NCI-H1436 (cell line): Measurements from ENCODE around the gene ZNF416.
A peak's percentile ranks its signal among the peaks of the same experiment; 100 is the strongest.

Experiments
- DNase-seq: peaks from one replicate; lab custom pipeline; 2025; lab: John Stamatoyannopoulos, UW

The ZNF416 gene

DNA sequence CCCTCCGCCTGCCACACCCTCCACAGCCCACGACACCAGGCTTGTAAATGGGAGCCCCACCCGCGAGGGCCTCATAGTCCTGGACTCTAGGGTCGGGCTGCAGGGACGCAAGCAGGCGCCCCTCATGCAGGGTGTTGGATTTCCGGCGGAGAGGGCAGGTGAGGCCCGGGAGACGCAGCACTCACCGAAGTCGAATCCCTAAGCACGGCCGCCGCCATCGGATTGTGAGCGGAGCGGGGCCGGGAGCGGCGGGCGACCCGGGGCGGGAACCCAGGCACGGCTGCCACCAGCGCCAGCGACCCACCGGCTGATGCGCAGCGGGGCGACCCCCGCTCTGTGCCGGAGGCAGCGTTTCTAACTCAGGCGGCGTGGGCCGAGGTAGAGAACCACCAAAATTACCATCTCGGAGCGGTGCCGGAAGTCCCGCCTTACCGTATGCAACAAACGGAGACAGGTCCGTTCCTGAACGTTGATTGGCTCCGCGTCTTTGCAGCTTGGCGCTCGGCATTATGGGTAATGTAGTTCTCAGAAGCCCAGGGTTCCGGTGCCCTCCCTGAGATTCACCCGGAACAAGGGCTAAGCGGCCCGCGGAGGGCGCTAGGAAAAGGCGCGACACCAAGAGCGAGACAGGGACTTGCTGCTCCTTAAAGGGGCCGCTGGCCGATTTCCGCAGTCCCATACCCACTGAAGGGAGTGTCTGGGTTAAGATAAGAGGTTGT, at the start of gene ZNF416:
Gene ZNF416, minus strand, starts transcription at position 425 of the 719 bp plus-strand sequence. Its CDS starts 207 bp downstream, at position 218.
- DNase-seq = peak; percentile 99

DNA sequence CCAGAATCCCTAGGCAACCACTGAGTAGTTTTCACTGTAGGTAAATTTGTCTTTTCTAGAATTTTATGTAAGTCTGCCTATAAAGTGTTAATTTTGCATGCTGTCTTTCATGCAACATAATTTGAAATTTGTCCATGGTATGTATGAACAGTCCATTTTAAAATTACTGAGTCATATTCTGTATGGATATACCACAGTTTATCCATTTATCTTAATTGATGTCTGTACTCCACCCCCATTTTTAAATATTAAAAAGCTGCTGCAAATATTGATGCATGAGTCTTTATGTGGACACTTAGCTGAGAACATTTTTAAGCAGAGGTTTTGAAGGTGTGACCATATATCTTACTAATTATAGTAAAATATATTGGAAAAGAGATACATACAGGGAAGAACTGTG, 44.4 kb upstream of the ZNF416 start:
- DNase-seq = no peak

DNA sequence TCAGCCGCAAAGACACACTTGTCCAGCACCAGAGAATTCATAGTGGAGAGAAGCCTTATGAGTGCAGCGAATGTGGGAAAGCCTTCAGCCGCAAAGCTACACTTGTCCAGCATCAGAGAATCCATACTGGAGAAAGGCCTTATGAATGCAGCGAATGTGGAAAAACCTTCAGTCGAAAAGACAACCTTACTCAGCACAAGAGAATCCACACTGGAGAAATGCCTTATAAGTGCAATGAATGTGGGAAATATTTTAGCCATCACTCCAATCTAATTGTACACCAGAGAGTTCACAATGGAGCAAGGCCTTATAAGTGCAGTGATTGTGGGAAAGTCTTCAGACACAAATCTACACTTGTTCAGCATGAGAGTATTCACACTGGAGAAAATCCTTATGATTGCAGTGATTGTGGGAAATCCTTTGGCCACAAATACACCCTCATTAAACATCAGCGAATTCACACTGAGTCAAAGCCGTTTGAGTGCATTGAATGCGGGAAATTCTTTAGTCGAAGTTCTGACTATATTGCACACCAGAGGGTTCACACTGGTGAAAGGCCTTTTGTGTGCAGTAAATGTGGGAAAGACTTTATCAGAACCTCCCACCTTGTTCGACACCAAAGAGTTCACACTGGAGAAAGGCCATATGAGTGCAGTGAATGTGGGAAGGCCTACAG, 42.1 kb upstream of the ZNF416 start:
- no peak for DNase-seq

DNA sequence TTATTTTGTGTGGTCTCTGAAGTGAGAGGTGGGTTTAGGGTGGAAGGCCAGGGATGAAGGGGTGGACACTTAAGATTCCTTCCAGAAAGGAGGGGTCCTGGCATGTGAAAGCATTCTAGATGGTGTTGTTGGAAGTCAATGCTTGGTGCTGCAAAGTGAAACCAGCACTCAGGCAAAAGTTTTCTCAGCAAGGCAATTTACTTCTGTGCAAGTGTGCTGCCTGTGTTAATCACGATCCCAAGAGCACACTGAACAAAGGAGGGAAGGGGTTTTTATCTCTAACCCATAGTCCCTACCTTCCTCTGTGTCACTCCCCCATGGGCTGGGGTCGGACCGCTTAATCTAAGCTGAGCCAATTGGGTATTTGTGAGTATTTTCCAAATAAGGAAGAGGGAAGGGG, 36.6 kb upstream of the ZNF416 start:
- no peak for DNase-seq

DNA sequence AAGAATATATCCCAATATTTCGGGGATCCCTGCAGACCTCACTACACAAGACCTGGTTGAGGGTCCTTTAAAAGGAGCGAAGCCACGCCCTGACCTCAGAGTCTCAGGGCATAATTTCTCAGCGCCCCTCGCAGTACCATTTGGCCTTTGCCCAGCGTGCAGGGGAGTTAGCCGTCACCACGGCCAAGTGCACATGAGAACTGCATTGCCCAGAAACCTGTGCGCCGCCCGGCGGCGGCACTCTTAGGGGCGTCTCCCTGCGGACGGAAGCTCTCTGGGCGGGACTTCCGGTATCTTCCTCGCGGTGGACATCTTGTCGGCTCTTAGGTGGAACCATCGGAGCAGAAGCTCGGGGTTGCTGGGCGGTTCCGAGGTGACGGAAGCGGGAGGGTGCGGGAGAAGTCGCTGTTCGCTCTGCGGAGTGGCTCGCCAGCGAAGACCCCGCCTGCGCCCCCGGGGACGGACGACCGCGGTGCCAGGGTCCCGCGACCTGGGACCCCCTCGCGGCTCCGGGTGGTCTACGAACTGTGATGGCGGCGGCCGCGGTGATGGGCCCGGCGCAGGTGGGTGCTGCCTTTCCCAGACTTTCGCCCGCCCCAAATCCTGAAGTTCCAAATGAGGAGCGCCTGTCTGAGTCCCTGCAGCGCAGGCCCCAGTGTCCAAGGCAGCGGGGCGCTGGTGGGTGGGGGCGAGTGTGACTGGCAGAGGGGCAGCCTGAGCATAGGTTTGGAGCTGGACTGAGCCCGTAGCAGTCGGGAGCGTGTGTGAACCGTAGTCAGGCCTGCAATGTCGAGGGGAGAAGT, 35.4 kb upstream of the ZNF416 start, which contains the start of gene ZNF134:
Gene ZNF134, plus strand, starts transcription at position 302 of the 803 bp plus-strand sequence. CDS start 5,227 bp downstream, outside the sequence.
- peak; percentile 95 for DNase-seq

DNA sequence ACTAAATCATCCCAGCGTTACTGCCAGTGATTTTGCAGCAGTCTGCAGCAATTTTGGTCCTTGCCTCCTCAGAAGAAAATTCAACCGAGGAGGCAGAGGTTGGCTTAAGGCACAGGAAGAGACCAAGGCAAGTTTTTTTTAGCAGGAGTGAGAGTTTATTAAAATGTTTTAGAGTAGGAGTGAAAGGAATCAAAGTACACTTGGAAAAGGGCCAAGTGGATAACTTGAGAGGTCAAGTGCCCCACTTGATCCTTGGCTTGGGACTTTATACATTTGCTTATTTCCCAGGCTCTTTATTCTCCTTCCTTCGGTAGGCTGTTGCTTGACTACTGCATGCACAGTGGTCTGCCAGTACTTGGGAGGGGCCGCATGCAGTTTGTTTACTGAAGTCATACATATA, 32.4 kb upstream of the ZNF416 start:
- DNase-seq = no peak

DNA sequence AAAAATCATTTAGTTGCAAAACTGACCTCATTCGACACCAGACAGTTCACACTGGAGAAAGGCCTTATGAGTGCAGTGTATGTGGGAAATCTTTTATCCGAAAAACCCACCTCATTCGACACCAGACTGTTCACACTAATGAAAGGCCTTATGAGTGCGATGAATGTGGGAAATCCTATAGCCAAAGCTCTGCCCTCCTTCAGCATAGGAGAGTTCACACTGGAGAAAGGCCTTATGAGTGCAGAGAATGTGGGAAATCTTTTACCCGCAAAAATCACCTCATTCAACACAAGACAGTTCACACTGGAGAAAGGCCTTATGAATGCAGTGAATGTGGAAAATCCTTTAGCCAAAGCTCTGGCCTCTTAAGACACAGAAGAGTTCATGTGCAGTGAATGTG, 28.2 kb upstream of the ZNF416 start:
- no peak for DNase-seq

DNA sequence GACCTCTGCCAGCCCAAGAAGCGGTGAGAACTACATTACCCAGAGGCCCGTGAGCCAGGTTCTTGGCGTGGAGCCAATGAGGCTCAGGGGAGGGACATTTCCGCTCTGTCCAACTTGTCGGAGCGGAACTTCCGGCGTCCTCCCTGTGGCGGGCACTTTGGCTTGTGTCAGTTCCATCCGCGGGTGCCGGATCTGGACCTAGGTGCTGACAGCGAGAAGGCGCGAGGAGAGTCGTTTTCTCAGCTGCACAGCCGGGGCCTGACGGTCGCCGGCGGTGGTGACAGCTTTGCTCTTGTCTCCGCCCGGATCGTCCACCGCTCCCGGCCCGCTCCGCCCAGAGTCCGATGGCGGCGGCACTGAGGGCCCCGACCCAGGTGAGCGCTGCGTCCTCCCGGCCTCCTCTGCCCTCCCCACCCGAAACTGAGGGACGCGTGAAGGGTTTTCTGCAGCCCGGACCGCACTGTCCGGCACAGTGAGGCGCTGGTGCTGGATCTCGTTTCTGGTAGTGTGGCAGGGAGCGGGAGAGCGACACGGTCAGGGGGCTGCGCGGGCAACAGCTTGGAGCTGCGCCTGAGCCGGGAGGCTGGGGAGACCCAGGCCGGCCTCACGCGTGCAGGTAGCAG, 21.2 kb upstream of the ZNF416 start, which contains the start of gene ZNF530:
Gene ZNF530, plus strand, starts transcription at position 125 of the 623 bp plus-strand sequence. CDS start 4,461 bp downstream, outside the sequence.
- peak; percentile 95 for DNase-seq

DNA sequence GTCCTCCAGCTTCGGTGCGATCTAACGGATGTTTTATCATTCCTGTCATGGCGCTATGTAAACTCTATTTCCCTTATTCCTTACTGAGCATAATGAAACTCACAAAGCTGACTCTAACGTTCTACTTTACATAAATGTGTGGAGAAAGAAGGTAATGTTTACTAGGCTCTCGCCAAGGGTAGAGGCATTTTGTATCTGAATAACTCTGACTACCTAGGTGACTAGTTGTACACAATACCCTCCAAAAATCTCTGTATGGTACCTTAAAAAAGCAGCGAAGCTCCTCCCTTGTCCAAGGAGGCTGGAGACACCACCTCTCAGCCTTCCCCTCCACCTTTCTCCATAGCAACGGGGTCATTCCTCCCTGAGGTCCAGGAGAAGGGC, 20.7 kb upstream of the ZNF416 start:
- DNase-seq = no peak

DNA sequence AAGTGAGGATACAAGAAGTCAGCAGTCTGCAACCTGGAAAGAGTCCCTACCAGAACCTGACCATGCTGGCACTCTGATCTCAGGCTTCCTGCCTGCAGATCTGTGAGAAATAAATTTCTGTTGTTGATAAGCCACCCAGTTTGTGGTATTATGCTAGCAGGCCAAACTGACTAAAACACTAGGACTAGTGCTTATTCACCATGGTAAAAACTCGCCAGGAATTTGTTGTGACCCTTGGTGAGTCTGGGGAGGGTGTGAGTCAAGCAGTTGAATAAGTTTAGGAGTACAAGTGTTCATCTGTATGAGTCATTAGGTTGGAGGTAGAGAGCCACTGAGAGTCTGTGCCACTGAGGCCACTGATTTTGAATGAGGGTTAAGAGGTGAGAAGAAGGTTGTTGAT, 8.8 kb upstream of the ZNF416 start:
- no peak for DNase-seq

DNA sequence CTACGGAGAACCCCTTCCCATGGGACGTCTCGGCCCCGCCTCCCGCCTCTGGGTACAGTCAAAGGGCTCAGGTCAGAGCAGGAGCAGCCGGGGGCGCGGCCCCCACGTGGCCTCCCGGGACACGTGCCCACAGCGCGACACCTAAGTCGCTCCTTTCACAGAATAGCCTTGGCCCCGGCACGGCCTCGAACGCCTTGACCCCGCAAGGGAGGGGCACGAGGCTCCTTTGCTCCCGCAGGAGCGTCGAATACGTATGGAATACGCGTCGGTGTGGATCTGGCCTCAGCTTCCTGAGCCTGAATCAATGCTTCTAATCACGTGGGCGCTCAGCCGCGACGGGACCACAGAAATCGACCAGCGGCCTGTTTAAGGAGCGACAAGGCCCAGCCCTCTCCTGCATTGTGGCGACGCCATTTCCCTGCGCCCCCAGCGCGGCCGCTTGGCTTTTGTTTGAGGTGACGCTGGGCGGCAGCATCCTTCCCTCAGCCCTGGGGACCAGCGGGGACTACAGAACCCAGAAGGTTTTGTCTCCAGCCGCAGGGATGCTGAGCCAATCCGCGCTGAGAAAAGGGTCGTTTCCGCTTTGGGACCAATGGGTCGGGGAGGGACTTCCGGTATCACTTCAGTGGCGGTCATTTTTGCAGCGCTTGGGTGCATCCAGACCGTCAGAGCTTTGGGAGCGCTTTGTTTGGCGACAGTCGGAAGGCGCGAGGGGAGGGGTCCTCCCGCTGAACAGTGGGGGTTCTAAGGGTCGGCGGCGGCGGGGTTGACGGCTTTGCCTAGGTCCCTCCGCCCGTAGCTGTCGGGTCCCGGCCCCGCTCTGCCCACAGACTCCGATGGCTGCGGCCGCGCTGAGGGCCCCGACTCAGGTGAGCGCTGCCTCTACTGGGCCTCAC, 5.1 kb upstream of the ZNF416 start, which contains the start of gene ZIK1:
Gene ZIK1, plus strand, starts transcription at position 625 of the 896 bp plus-strand sequence. Its CDS starts 212 bp downstream, at position 837.
- DNase-seq = peak; percentile 94

DNA sequence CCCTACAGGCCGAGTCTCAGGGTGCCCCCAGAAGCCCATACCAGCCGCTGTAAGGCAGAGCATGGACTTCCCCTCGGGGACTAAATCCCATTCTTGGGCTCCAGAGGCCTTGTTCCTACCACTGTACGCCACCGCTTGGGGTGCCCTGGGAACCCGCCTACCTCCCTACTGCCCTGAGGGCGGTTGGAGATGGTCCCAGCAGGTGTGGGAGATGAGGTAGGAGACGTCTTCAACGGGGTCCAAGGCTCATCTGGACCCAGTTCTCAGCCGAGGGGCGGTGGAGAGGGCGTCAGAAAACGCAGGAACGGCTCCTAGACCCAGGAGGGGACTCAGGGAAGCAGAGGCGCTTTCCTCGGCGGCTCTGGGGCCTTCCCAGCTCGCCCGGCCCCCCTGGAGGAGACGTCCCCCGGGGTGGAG, 4.4 kb upstream of the ZNF416 start:
- DNase-seq = no peak

DNA sequence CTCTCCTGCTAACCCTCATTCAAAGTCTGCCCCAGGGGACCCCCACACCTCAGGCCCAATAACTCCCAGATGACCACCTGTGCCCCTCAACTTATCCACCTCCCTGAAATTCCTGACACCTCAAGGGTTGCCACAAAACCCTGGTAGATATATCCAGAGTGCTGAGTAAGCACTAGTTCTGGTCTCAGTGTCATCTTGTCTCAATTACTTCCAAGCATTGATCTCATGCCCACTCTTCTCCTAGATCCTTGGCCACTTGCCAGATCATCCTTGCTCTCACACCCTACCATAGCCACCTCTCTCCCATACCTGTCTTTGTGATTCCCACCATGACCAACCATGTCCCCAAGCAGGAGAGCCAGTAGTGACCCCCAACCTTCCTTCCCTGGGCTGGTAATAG, 2.0 kb downstream of the ZNF416 start:
- no peak for DNase-seq

DNA sequence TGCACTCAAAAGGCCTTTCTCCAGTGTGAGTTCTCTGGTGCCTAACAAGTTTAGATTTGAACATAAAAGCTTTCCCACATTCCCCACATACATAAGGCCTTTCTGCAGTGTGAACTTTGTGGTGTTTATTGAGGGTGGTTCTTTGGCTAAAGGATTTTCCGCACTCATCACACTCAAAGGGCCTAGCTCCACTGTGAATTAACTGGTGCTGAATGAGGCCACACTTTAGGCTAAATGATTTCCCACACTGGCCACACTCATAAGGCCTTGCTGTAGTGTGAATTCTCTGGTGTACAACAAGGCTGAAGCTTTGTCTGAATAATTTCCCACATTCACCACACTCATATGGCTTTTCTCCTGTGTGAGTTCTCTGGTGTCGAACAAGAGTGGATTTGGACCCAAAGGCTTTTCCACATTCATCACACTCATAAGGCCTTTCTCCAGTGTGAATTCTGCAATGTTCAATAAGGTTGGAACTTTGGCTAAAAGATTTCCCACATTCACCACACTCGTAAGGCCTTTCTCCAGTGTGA, 6.2 kb downstream of the ZNF416 start:
- no peak for DNase-seq

DNA sequence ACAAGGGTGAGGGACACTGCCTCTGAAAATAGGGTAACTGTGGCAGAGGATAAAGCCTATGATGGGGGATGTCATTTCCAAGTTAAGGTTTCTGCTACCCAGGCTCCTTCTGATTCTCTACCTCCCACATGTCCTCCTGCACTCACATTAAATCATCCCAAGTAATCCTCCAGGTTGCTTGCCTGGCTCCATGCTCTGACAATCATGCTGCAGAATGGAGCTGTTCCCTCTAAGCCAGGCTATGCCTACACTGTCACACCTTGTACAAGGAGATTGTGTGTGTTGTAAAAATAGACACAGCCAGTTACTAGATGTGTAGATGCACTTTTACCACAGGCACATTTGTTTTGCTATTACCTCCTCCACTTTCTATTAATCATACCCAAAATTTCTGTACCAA, 8.0 kb downstream of the ZNF416 start:
- no peak for DNase-seq

DNA sequence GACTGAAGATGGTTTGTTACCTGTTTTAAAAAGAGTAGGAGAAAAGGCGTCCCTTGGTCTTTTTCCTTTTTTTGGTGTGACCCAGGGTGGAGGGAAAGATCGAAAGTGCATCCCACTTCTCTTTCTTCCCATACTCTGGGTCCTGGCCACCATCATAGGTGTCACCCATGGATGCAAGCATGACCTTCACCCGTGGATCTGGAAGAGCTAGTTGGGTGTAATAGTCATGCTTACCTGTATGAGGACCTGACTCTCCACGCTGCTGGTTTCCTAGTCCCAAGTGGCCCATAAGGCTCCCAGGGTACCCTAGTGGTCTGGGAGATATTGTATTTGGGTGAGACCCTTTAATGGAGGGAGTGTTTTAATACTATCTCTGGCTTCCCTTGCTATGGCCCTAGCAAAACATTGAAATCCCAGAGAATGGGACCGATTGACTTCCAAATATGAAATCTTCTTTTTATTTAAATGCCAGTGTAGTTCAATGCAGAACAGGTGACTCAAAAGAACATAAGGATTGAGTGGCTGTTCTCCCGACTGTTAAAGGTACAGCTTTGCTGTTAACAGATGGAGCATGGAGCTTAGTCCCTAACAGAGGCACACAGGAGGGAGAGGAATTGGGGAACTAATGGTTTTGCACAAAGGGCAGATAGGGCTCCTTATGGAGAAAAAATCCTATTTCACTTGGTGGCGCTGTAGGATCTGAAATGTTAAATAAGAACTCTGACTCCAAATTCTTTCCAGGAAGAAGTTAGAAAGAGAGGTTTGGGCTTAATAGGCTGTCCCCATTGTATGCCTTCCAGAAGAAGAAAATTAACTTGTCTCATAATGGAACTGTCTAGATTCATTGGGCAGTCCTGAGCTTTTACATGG, 12.1 kb downstream of the ZNF416 start:
- peak; percentile 23 for DNase-seq

DNA sequence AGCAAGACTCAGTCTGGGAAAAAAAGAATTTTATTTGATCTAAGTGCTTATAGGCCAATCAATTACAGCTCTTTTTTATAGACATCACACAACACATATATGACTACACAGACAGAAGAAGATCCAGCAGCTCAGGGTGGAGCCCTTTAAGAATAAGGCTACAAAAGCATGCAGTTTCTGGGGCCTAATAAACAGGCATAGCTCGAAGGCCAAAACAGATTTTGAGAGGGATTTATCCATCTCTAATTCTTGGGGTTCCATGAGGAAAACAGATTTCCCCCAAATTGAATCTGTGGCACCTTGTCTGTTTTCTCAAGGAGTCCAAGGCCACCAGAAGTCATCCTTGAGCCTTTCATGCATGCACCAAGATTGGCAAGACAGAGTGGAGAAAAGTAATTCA, 15.2 kb downstream of the ZNF416 start:
- no peak for DNase-seq

DNA sequence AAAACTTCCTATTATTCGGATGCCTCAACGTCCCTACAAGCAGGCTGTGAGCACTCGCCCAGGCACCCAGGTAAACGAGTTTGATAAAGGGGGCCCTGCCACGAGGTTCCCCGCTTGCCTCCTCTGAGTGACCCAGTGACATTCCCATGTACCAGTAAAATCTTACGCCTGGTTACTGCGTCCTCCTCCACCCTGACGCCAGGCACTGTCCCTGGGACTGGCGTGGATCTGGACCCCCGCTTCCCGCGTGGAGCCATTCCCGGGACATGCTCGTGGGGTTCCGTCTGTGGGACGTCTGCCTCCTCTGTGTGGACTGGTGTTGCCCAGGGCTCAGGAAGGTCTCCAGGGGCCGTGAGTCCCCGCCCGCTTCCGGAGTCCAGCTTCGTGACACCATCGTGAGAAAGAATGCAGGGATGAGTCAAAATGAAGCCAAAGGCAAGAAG, 18.6 kb downstream of the ZNF416 start:
- no peak for DNase-seq

DNA sequence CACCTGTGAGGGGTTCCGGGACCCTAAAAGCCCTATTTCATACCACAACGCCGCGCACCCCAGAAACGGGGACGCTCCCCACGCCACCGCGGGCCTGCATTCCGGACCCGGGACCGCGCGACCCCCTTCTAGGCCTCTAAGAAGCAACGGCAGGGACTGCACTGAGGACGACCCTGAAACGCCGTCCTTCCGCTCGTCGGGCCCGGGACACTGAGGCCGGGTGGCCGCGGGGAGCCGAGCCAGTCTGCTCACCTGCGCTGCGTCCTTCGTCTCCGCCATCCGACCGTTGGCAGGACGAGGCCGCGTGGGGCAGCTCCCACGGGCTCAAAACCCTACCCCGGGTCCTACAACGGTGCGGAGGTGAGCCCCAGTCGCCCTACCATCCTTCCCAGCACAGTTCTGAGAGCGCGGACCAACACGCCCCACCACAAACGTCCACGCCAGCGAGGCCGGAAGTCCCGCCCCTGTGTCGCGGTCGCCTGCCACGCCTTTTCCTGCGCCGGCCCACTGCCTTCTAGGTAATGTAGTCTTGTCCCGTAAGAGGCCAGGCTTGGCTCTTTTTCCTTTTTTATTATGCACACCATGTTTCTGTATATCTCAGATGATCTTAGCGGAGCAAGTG, 19.2 kb downstream of the ZNF416 start, which contains the start of gene ZNF550:
Gene ZNF550, minus strand, starts transcription at position 460 of the 622 bp plus-strand sequence. Its CDS starts 181 bp downstream, at position 279.
- DNase-seq = peak; percentile 89
